ENCODE measurements around the gene CLUH. TPM values are rescaled to one million over a fixed set of nuclear protein-coding genes. Genes with fewer than 3 reads are reported as not detected.

Gene CLUH
- total RNA-seq, 1 donor from 2014 or later: 36.0 TPM

GRCh38 chr17:2685696-2686095 is 25.9 kb downstream of the CLUH start:
- DNase-seq (ENCODE audit: low spot score): peak; percentile 79
- Mint-ChIP-seq H3K9me3 (ENCODE audit: low read depth) (no peaks in the 10 kb centered on the region), H3K27me3 (ENCODE audit: low read depth) (no peaks in the 10 kb centered on the region), H3K4me1 (ENCODE audit: low read depth) (peaks cover 34% of the 10 kb centered on the region), H3K36me3 (ENCODE audit: low read depth) (peaks cover 24% of the 10 kb centered on the region), H3K4me3 (ENCODE audit: unreplicated experiment) (no peak overlapping the region), H3K27ac (ENCODE audit: unreplicated experiment) (no peak overlapping the region)
- no peak for TF ChIP-seq CTCF (IDR thresholded peaks at IDR 0.05)

GRCh38 chr17:2684549-2684948 is 27.0 kb downstream of the CLUH start:
- no peak overlapping the region for H3K4me3 Mint-ChIP-seq (ENCODE audit: unreplicated experiment)
- H3K36me3 Mint-ChIP-seq (ENCODE audit: low read depth): peaks cover 32% of the 10 kb centered on the region
- H3K9me3 Mint-ChIP-seq (ENCODE audit: low read depth): no peaks in the 10 kb centered on the region
- H3K27ac Mint-ChIP-seq (ENCODE audit: unreplicated experiment): no peak overlapping the region
- TF ChIP-seq CTCF (IDR thresholded peaks at IDR 0.05): no peak
- DNase-seq (ENCODE audit: low spot score): peak; percentile 64
- no peaks in the 10 kb centered on the region for H3K27me3 Mint-ChIP-seq (ENCODE audit: low read depth)
- peaks cover 34% of the 10 kb centered on the region for H3K4me1 Mint-ChIP-seq (ENCODE audit: low read depth)

- no peak for TF ChIP-seq CTCF (IDR thresholded peaks at IDR 0.05)
- Mint-ChIP-seq H3K9me3 (ENCODE audit: low read depth) (no peaks in the 10 kb centered on the region), H3K36me3 (ENCODE audit: low read depth) (peaks cover 37% of the 10 kb centered on the region), H3K4me3 (ENCODE audit: unreplicated experiment) (no peak overlapping the region), H3K27ac (ENCODE audit: unreplicated experiment) (peak overlapping the region; percentile 63), H3K4me1 (ENCODE audit: low read depth) (peaks cover 30% of the 10 kb centered on the region), H3K27me3 (ENCODE audit: low read depth) (no peaks in the 10 kb centered on the region)
- no peak for DNase-seq (ENCODE audit: low spot score)
Observed at GRCh38 chr17:2683912-2684311, 27.7 kb downstream of the CLUH start.

GRCh38 chr17:2682176-2682938 is 29.2 kb downstream of the CLUH start:
- Mint-ChIP-seq H3K4me1 (ENCODE audit: low read depth) (peaks cover 22% of the 10 kb centered on the region), H3K36me3 (ENCODE audit: low read depth) (peaks cover 38% of the 10 kb centered on the region), H3K27ac (ENCODE audit: unreplicated experiment) (peak overlapping the region; percentile 3), H3K4me3 (ENCODE audit: unreplicated experiment) (no peak overlapping the region), H3K9me3 (ENCODE audit: low read depth) (no peaks in the 10 kb centered on the region), H3K27me3 (ENCODE audit: low read depth) (no peaks in the 10 kb centered on the region)
- no peak for TF ChIP-seq CTCF (IDR thresholded peaks at IDR 0.05)
- DNase-seq (ENCODE audit: low spot score): no peak

GRCh38 chr17:2681650-2682049 is 29.9 kb downstream of the CLUH start:
- no peak for DNase-seq (ENCODE audit: low spot score)
- no peak for TF ChIP-seq CTCF (IDR thresholded peaks at IDR 0.05)
- Mint-ChIP-seq H3K4me3 (ENCODE audit: unreplicated experiment) (no peak overlapping the region), H3K27ac (ENCODE audit: unreplicated experiment) (peak overlapping the region; percentile 51), H3K36me3 (ENCODE audit: low read depth) (peaks cover 42% of the 10 kb centered on the region), H3K4me1 (ENCODE audit: low read depth) (peaks cover 22% of the 10 kb centered on the region), H3K27me3 (ENCODE audit: low read depth) (no peaks in the 10 kb centered on the region), H3K9me3 (ENCODE audit: low read depth) (no peaks in the 10 kb centered on the region)

All from chondrocyte (in vitro differentiated cells).